HG03097 (cell line): Measurements from ENCODE around the gene LYPD3.
"Not testable (repeated sequence)": the region's sequence is repeated elsewhere in the genome, so short reads cannot be mapped to it uniquely, and the experiment has no call there.

ENCODE experiments used
- ATAC-seq: cut with Tn5 transposase; IDR thresholded peaks from one replicate; pipeline ENCODE4 v1.9.1; 2021; ENCODE audit not compliant: unreplicated experiment, low FRiP score

The LYPD3 gene

GRCh38 chr19:43465468-43466120, at the start of gene LYPD3:
Gene LYPD3, minus strand, starts transcription at chr19:43465608. Its CDS starts 37 bp downstream, at chr19:43465571.
- no peak for ATAC-seq

- not testable (repeated sequence) for ATAC-seq
Observed at GRCh38 chr19:43512399-43512798, 47.0 kb upstream of the LYPD3 start.

GRCh38 chr19:43511324-43511723, 45.9 kb upstream of the LYPD3 start:
- ATAC-seq: no peak

GRCh38 chr19:43510713-43511112, 45.3 kb upstream of the LYPD3 start:
- no peak for ATAC-seq

- ATAC-seq: no peak
Observed at GRCh38 chr19:43507880-43508279, 42.5 kb upstream of the LYPD3 start.

GRCh38 chr19:43506629-43507028, 41.2 kb upstream of the LYPD3 start:
- ATAC-seq: no peak

GRCh38 chr19:43505941-43506340, 40.5 kb upstream of the LYPD3 start:
- ATAC-seq: no peak

- ATAC-seq: no peak
Observed at GRCh38 chr19:43505186-43505456, 39.7 kb upstream of the LYPD3 start.

- ATAC-seq: peak; percentile 15
Observed at GRCh38 chr19:43504426-43505185, 39.2 kb upstream of the LYPD3 start, which contains the start of gene PHLDB3. Gene PHLDB3, minus strand, starts transcription at chr19:43504746. Its CDS starts 628 bp downstream, at chr19:43504118.

- ATAC-seq: peak; percentile 88
Observed at GRCh38 chr19:43503501-43504425, 38.4 kb upstream of the LYPD3 start.

GRCh38 chr19:43502419-43502976, 37.1 kb upstream of the LYPD3 start:
- no peak for ATAC-seq

GRCh38 chr19:43501661-43502418, 36.4 kb upstream of the LYPD3 start:
- no peak for ATAC-seq

- ATAC-seq: no peak
Observed at GRCh38 chr19:43499042-43499441, 33.6 kb upstream of the LYPD3 start.

- no peak for ATAC-seq
Observed at GRCh38 chr19:43498233-43498842, 32.9 kb upstream of the LYPD3 start.

GRCh38 chr19:43496960-43497359, 31.6 kb upstream of the LYPD3 start:
- no peak for ATAC-seq

- ATAC-seq: no peak
Observed at GRCh38 chr19:43495082-43495481, 29.7 kb upstream of the LYPD3 start.

- ATAC-seq: no peak
Observed at GRCh38 chr19:43490759-43491158, 25.4 kb upstream of the LYPD3 start.

GRCh38 chr19:43489979-43490599, 24.7 kb upstream of the LYPD3 start:
- no peak for ATAC-seq

GRCh38 chr19:43489310-43489709, 23.9 kb upstream of the LYPD3 start:
- ATAC-seq: no peak
